ENCODE measurements around the gene AGMAT. TPM values are rescaled to one million over a fixed set of nuclear protein-coding genes. Genes with fewer than 3 reads are reported as not detected.
A peak's percentile ranks its signal among the peaks of the same experiment; 100 is the strongest.

AGMAT gene
- total RNA-seq, 1 donor from 2014 or later: 0.86 TPM

GRCh38 chr1:15525050-15526020 lies 59.5 kb downstream of the AGMAT start:
- H3K4me3 Mint-ChIP-seq: peak overlapping the region; percentile 89
- H3F3A ChIP-seq (ENCODE audit: low read depth): peaks cover 33% of the 10 kb centered on the region
- no peaks in the 10 kb centered on the region for H3K27me3 Mint-ChIP-seq (ENCODE audit: insufficient read depth, low read depth)
- H3K4me1 Mint-ChIP-seq: peaks cover 43% of the 10 kb centered on the region
- peaks cover 16% of the 10 kb centered on the region for H4K20me1 ChIP-seq (ENCODE audit: low read depth)
- no peaks in the 10 kb centered on the region for H3K36me3 ChIP-seq
- DNase-seq (ENCODE audit: low spot score): peak; percentile 99
- H3K27me3 ChIP-seq: no peaks in the 10 kb centered on the region
- H3K4me1 ChIP-seq: peaks cover 26% of the 10 kb centered on the region
- H3K9me3 Mint-ChIP-seq: no peaks in the 10 kb centered on the region
- TF ChIP-seq EZH2phosphoT487 (IDR thresholded peaks at IDR 0.05) (no peak), EZH2 (IDR thresholded peaks at IDR 0.05) (no peak), CTCF (IDR thresholded peaks at IDR 0.05) (no peak)
- H3K9me3 ChIP-seq (ENCODE audit: low read depth): no peaks in the 10 kb centered on the region
- H3K4me2 ChIP-seq: peak overlapping the region; percentile 74
- H3K27ac Mint-ChIP-seq: peak overlapping the region; percentile 22
- H3K79me2 ChIP-seq (ENCODE audit: low read depth): peaks cover 44% of the 10 kb centered on the region
- H3K36me3 Mint-ChIP-seq: no peaks in the 10 kb centered on the region
- H3K9ac ChIP-seq: no peak overlapping the region
- H3K27ac ChIP-seq: no peak overlapping the region
- peak overlapping the region; percentile 98 for H2AFZ ChIP-seq (replicated peaks)
- peak overlapping the region; percentile 61 for H3K4me3 ChIP-seq

- Mint-ChIP-seq H3K27me3 (ENCODE audit: insufficient read depth, low read depth) (no peaks in the 10 kb centered on the region), H3K4me3 (peak overlapping the region; percentile 89), H3K4me1 (peaks cover 43% of the 10 kb centered on the region), H3K9me3 (no peaks in the 10 kb centered on the region), H3K36me3 (no peaks in the 10 kb centered on the region), H3K27ac (peak overlapping the region; percentile 99)
- H3K9me3 ChIP-seq (ENCODE audit: low read depth): no peaks in the 10 kb centered on the region
- no peaks in the 10 kb centered on the region for H3K36me3 ChIP-seq
- no peak overlapping the region for H3K4me2 ChIP-seq
- TF ChIP-seq EZH2 (IDR thresholded peaks at IDR 0.05): no peak
- no peak for TF ChIP-seq EZH2phosphoT487 (IDR thresholded peaks at IDR 0.05)
- H3K4me3 ChIP-seq: peak overlapping the region; percentile 61
- no peaks in the 10 kb centered on the region for H3K27me3 ChIP-seq
- peaks cover 26% of the 10 kb centered on the region for H3K4me1 ChIP-seq
- peaks cover 16% of the 10 kb centered on the region for H4K20me1 ChIP-seq (ENCODE audit: low read depth)
- H2AFZ ChIP-seq (replicated peaks): no peak overlapping the region
- H3F3A ChIP-seq (ENCODE audit: low read depth): peaks cover 33% of the 10 kb centered on the region
- no peak overlapping the region for H3K9ac ChIP-seq
- peak overlapping the region; percentile 88 for H3K27ac ChIP-seq
- DNase-seq (ENCODE audit: low spot score): peak; percentile 100
- peaks cover 37% of the 10 kb centered on the region for H3K79me2 ChIP-seq (ENCODE audit: low read depth)
Measured at GRCh38 chr1:15524283-15525049, 60.4 kb downstream of the AGMAT start.

- H2AFZ ChIP-seq (replicated peaks): peak within 1 kb of the TSS; percentile 98
- H3K4me1 ChIP-seq: peaks cover 26% of the 10 kb centered on the region
- H3K27me3 ChIP-seq: no peaks in the 10 kb centered on the region
- peak within 1 kb of the TSS; percentile 63 for H3K9ac ChIP-seq
- Mint-ChIP-seq H3K36me3 (no peaks in the 10 kb centered on the region), H3K27ac (peak within 1 kb of the TSS; percentile 99), H3K27me3 (ENCODE audit: insufficient read depth, low read depth) (no peaks in the 10 kb centered on the region), H3K9me3 (no peaks in the 10 kb centered on the region), H3K4me1 (peaks cover 43% of the 10 kb centered on the region), H3K4me3 (peak within 1 kb of the TSS; percentile 89)
- peaks cover 16% of the 10 kb centered on the region for H4K20me1 ChIP-seq (ENCODE audit: low read depth)
- H3F3A ChIP-seq (ENCODE audit: low read depth): peaks cover 33% of the 10 kb centered on the region
- peak within 1 kb of the TSS; percentile 88 for H3K27ac ChIP-seq
- TF ChIP-seq EZH2 (IDR thresholded peaks at IDR 0.05): no peak
- TF ChIP-seq EZH2phosphoT487 (IDR thresholded peaks at IDR 0.05): no peak
- TF ChIP-seq CTCF (IDR thresholded peaks at IDR 0.05): no peak
- H3K4me3 ChIP-seq: peak within 1 kb of the TSS; percentile 61
- no peaks in the 10 kb centered on the region for H3K9me3 ChIP-seq (ENCODE audit: low read depth)
- H3K79me2 ChIP-seq (ENCODE audit: low read depth): peaks cover 32% of the 10 kb centered on the region
- H3K4me2 ChIP-seq: peak within 1 kb of the TSS; percentile 81
- no peak for DNase-seq (ENCODE audit: low spot score)
- H3K36me3 ChIP-seq: no peaks in the 10 kb centered on the region
Measured at GRCh38 chr1:15524021-15524282, 60.9 kb downstream of the AGMAT start, which contains the start of gene CASP9. CASP9 (minus strand) TSS chr1:15524215; CDS start chr1:15524200, 15 bp downstream.

Data from neural progenitor cell (in vitro differentiated cells).